Activated CD8-positive, alpha-beta T cell treated with anti-CD3 and anti-CD28 coated beads, Interleukin-2, amount 10 ng/mL, durations not matched to agents 7 days and 5 days (primary cell): Measurements from ENCODE around the gene PIK3CB. TPM values are rescaled to one million over a fixed set of nuclear protein-coding genes. Genes with fewer than 3 reads are reported as not detected.
"Not testable (repeated sequence)": the region's sequence is repeated elsewhere in the genome, so short reads cannot be mapped to it uniquely, and the experiment has no call there.

Source experiments
- ATAC-seq: fragments of 150-1000 bp; cut with Tn5 transposase; one replicate; pipeline ENCODE4 v1.10.0; 2021; ENCODE audit warnings: moderate library complexity
- CTCF ChIA-PET: fragments of 350-600 bp; sonication (Branson Sonifier 250); formaldehyde crosslinking; loops from one replicate; lab custom pipeline; 2021; ENCODE audit warnings: antibody characterized with exemption; lab: Charles Lee
- POLR2A ChIA-PET: fragments of 350-600 bp; sonication (Branson Sonifier 250); formaldehyde crosslinking; loops from one replicate; lab custom pipeline; 2021; ENCODE audit warnings: antibody characterized with exemption; lab: Charles Lee
- DNase-seq: peaks from one replicate; pipeline ENCODE4 v3.0.0-alpha.2; 2020
- H3K27ac Mint-ChIP-seq: one replicate; pipeline ENCODE4 v1.8.0; 2021; ENCODE audit warnings: mild to moderate bottlenecking, mixed read lengths
- H3K27me3 Mint-ChIP-seq: one replicate; pipeline ENCODE4 v1.8.0; 2021; ENCODE audit warnings: low read depth, mixed read lengths
- H3K36me3 Mint-ChIP-seq: one replicate; pipeline ENCODE4 v1.8.0; 2021; ENCODE audit warnings: low read depth, mixed read lengths
- H3K4me1 Mint-ChIP-seq: one replicate; pipeline ENCODE4 v1.8.0; 2021; ENCODE audit warnings: low read depth, mixed read lengths
- H3K4me3 Mint-ChIP-seq: one replicate; pipeline ENCODE4 v1.8.0; 2021; ENCODE audit warnings: mild to moderate bottlenecking, mixed read lengths
- H3K9me3 Mint-ChIP-seq: one replicate; pipeline ENCODE4 v1.8.0; 2022; ENCODE audit warnings: mixed read lengths; ENCODE audit not compliant: insufficient read depth
- total RNA-seq, 2 experiments: library from RNA; stranded (reverse); gene quantifications; one replicate each; pipeline ENCODE4 v1.2.3, GENCODE V29; 2021

Gene PIK3CB
- total RNA-seq, 2 experiments from 2014 or later = 3.6 to 4.1 TPM

DNA sequence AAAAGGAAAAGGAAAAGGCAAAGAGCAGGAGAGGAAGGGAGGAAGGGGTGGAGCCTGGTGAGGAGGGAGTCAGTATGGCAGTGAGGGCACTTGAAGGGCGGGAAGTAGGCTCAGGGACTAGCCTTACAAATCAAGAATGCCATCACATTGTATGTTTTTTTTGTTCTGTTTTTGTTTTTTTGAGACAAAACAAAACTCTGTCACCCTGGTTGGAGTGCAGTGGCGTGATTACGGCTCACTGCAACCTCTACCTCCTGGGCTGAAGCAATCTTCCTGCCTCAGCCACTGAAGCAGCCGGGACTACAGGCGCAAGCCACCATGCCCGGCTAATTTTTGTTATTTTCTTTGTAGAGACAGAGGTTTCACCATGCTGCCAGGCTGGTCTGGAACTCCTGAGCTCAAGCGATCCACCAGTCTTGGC is 10.5 kb upstream of the PIK3CB start:
- no peak for DNase-seq
- POLR2A ChIA-PET = no interaction called here
- Mint-ChIP-seq H3K9me3 (no peaks in the 10 kb centered on the region), H3K27me3 (no peaks in the 10 kb centered on the region), H3K4me1 (no peaks in the 10 kb centered on the region), H3K36me3 (no peaks in the 10 kb centered on the region), H3K4me3 (no peak overlapping the region), H3K27ac (no peak overlapping the region)
- CTCF ChIA-PET = no interaction called here
- no peak for ATAC-seq

DNA sequence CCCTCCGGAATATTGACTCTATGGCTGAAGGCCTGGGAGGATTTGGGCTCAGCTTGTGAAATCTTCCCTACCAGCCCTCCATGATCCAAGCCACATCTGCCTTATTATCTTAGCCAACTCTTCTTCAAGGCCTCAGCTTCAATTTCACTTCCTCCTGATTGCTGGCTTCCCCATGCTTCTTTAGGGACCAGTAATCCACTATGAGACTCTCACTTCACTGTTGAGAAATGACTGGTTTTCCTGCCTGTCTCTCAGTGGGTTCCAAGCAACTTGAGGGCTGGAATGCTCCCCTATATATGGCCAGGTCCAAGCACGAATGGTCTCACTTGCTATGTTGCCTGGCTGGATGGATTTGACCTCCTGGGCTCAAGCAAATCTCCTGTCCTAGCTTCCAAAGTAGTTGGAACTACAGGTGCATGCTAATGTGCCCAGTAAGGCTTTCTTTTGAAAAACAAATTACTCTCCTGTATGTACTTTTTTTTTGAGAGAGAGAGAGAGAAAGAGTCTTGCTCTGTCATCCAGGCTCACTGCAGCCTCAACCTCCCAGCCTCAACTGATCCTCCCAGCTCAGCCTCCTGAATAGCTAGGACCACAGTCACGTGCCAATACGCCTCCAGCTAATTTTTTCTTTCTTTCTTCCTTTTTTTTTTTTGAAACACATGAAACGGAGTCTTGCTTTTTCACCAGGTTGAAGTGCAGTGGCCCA is 7.9 kb upstream of the PIK3CB start:
- H3K36me3 Mint-ChIP-seq = no peaks in the 10 kb centered on the region
- ChIA-PET CTCF (interaction anchor here (0.9 to 1.2 kb wide), 2 partner anchors 15 to 74 kb away, joined by 3 read pairs; no protein-coding TSS in a partner anchor), POLR2A (no interaction called here)
- no peak overlapping the region for H3K4me3 Mint-ChIP-seq
- no peak overlapping the region for H3K27ac Mint-ChIP-seq
- no peaks in the 10 kb centered on the region for H3K4me1 Mint-ChIP-seq
- no peaks in the 10 kb centered on the region for H3K27me3 Mint-ChIP-seq
- DNase-seq = no peak
- no peak for ATAC-seq
- no peaks in the 10 kb centered on the region for H3K9me3 Mint-ChIP-seq

DNA sequence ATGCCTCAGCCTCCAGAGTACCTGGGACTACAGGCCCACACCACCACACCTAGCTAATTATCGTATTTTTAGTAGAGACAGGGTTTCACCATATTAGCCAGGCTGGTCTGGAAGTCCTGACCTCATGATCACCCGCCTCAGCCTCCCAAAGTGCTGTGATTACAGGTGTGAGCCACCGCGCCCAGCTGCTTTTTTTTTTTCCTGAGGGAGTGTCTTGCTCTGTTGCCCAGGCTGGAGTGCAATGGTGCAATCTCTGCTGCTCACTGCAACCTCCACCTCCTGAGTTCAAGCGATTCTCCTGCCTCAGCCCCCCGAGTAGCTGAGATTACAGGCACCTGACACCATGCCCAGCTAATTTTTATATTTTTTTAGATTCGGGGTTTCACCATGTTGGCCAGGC is 3.7 kb upstream of the PIK3CB start:
- not testable (repeated sequence) for H3K27ac Mint-ChIP-seq, DNase-seq, H3K9me3 Mint-ChIP-seq, H3K27me3 Mint-ChIP-seq, H3K36me3 Mint-ChIP-seq, ATAC-seq, H3K4me3 Mint-ChIP-seq
- CTCF ChIA-PET = interaction anchor here (2.0 kb wide), 1 partner anchor 77 kb away, joined by 6 read pairs; no protein-coding TSS in a partner anchor
- H3K4me1 Mint-ChIP-seq = peaks cover 13% of the 10 kb centered on the region
- POLR2A ChIA-PET = interaction anchor here (0.5 kb wide), 1 partner anchor 92 kb away, joined by 3 read pairs; no protein-coding TSS in a partner anchor

DNA sequence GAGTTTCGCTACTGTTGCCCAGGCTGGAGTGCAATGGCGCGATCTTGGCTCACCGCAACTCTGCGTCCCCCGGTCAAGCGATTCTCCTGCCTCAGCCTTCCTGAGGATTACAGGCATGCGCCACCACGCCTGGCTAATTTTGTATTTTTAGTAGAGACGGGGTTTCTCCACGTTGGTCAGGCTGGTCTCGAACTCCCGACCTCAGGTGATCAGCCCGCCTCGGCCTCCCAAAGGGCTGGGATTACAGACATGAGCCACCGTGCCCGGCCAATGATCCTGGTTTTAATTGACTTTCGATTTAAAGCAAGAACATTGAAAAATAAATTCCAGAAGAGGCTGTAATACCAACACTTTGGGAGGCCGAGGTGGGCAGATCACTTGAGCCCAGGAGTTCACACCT is 1.1 kb upstream of the PIK3CB start:
- DNase-seq, H3K27me3 Mint-ChIP-seq, H3K36me3 Mint-ChIP-seq, H3K4me3 Mint-ChIP-seq, H3K27ac Mint-ChIP-seq, ATAC-seq, H3K9me3 Mint-ChIP-seq: not testable (repeated sequence)
- H3K4me1 Mint-ChIP-seq = peaks cover 18% of the 10 kb centered on the region
- ChIA-PET CTCF (interaction anchor here (0.6 to 1.0 kb wide), 2 partner anchors 79 to 227 kb away, joined by 3 to 4 read pairs; partner anchors contain the start of gene FAIM), POLR2A (interaction anchor here (0.7 to 1.0 kb wide), 3 partner anchors 97 to 227 kb away, joined by 3 read pairs; partner anchors contain the start of gene FAIM)

DNA sequence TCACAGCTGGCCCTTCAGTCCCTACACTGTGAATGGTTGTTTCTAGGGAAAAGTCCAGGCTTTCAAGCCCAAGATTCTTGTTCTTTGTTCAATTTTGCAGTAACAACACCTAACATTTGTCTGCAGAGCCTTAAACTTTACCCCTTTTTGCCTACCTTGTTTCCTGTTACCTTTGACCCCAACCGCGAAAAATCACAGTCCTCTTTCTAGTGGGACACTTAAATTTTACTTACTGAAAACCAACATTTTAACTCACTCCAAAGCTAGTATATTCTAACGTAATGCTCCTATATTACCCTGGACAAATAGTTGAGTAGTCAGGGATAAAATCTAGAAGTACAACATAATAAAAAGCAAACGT is 649 bp upstream of the PIK3CB start:
- no peaks in the 10 kb centered on the region for H3K27me3 Mint-ChIP-seq
- H3K4me1 Mint-ChIP-seq = peaks cover 18% of the 10 kb centered on the region
- no peaks in the 10 kb centered on the region for H3K9me3 Mint-ChIP-seq
- CTCF ChIA-PET = interaction anchor here (1.0 kb wide), 1 partner anchor 80 kb away, joined by 3 read pairs; no protein-coding TSS in a partner anchor
- peak overlapping the region; percentile 75 for H3K27ac Mint-ChIP-seq
- ATAC-seq = no peak
- POLR2A ChIA-PET = interaction anchor here (0.7 to 1.0 kb wide), 3 partner anchors 96 to 227 kb away, joined by 3 read pairs; partner anchors contain the start of gene FAIM
- no peaks in the 10 kb centered on the region for H3K36me3 Mint-ChIP-seq
- DNase-seq = no peak
- H3K4me3 Mint-ChIP-seq = peak overlapping the region; percentile 81

DNA sequence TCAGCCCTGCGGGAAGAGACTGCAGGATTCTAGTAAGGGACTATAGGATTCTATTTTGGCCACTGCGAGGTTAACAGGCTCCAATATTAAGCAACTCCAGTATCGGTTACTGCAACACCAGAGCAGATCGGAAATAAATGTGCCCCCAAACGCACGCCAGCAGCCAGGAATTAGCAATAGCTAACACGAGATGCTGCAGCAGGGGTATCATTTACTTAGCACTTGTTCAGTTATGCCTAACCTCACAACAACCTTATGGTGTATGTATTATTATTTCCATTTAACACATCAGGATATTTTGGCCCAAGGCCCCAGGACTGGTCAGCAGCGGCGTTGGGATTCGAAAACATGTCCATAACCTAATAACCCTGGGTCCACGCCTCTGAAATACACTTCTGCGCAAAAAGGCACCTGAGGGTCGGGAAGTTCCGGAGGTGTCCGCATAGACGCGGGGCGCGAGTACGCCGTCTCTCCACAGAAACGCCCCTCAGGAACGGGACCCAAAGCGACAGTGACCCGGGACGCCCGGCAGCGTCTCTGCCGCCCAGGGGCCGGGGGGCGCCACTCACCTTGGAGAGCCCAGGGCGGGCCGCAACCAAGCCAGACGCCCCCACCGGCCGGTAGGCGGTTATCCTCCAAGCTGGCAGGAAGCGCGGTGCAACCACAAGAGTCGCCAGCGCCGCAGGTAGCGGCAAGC is 681 bp downstream of the PIK3CB start:
- ATAC-seq (no peak), DNase-seq (no peak)
- CTCF ChIA-PET = no interaction called here
- Mint-ChIP-seq H3K9me3 (no peaks in the 10 kb centered on the region), H3K36me3 (no peaks in the 10 kb centered on the region), H3K4me3 (peak overlapping the region; percentile 81), H3K4me1 (peaks cover 18% of the 10 kb centered on the region), H3K27ac (peak overlapping the region; percentile 58), H3K27me3 (no peaks in the 10 kb centered on the region)
- POLR2A ChIA-PET = no interaction called here

DNA sequence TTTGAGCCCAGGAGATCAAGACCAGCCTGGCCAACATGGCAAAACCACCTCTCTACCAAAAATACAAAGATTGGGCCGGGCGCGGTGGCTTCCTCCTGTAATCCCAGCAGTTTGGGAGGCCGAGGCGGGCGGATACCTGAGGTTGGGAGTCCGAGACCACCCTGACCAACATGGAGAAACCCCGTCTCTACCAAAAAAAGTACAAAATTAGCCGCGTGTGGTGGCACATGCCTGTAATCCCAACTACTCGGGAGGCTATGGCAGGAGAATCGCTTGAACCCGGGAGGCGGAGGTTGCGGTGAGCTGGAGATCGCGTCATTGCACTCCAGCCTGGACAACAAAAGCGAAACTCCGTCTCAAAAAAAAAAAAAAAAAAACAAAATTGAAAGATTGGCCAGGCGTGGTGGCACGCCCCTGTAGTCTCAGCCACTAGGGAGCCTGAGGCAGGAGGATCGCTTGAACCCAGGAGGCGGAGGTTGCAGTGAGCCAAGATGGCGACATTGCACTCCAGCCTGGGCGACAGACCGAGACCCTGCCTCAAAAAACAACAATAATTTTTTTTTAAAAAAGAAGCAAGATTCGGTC is 2.2 kb downstream of the PIK3CB start:
- peaks cover 18% of the 10 kb centered on the region for H3K4me1 Mint-ChIP-seq
- H3K4me3 Mint-ChIP-seq, H3K36me3 Mint-ChIP-seq, H3K27me3 Mint-ChIP-seq, CTCF ChIA-PET, POLR2A ChIA-PET, ATAC-seq, H3K9me3 Mint-ChIP-seq, DNase-seq, H3K27ac Mint-ChIP-seq: not testable (repeated sequence)

DNA sequence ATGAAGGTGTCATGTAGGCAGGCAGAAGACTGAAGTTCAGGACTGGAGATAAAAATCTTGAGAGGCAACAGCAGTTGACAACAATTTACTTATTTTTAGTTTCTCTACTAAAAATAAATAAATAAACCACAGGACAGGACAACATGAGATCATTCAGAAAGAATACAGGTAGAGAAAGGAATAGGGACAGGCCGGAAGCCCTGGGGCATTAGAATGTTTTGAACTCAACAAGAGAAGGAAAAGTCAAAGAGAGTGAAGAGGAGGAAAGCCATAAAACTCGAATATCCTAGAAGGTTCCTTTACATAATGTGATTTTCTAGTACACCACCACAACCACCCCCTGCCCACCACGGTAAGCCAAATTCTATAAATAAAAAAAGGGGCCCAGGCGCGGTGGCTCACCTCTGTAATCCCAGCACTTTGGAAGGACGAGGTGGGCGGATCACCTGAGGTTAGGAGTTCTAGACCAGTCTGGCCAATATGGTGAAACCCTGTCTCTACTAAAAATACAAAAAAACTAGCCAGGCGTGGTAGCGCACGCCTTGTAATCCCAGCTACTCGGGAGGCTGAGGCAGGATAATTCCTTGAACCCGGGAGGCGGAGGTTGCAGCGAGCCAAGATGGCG is 4.7 kb downstream of the PIK3CB start:
- ChIA-PET POLR2A (no interaction called here), CTCF (no interaction called here)
- H3K27me3 Mint-ChIP-seq = no peaks in the 10 kb centered on the region
- peaks cover 12% of the 10 kb centered on the region for H3K4me1 Mint-ChIP-seq
- ATAC-seq (no peak), DNase-seq (no peak)
- no peaks in the 10 kb centered on the region for H3K9me3 Mint-ChIP-seq
- H3K36me3 Mint-ChIP-seq = no peaks in the 10 kb centered on the region
- H3K27ac Mint-ChIP-seq = no peak overlapping the region
- H3K4me3 Mint-ChIP-seq = no peak overlapping the region

DNA sequence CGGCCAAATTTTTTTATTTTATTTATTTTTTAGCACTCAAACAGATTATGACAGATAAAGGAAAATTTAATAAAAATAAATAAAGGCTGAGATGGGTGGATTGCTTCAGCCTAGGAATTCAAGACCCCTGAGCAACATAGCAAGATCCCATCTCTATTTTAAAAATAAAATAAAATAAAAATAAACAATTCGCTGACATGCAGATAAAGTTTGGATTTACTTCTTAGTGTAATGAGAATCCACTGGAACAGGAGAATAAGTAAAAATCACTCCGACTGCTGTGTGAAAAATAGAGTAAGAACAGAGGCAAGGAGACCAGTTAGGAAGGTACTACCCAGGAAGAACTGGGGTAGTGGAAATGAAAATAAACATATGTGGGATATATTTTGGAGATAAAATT is 5.6 kb downstream of the PIK3CB start:
- H3K4me1 Mint-ChIP-seq = peaks cover 11% of the 10 kb centered on the region
- H3K27ac Mint-ChIP-seq = no peak overlapping the region
- POLR2A ChIA-PET = no interaction called here
- ATAC-seq (no peak), DNase-seq (no peak)
- no peak overlapping the region for H3K4me3 Mint-ChIP-seq
- H3K9me3 Mint-ChIP-seq = no peaks in the 10 kb centered on the region
- CTCF ChIA-PET = no interaction called here
- no peaks in the 10 kb centered on the region for H3K36me3 Mint-ChIP-seq
- H3K27me3 Mint-ChIP-seq = no peaks in the 10 kb centered on the region

DNA sequence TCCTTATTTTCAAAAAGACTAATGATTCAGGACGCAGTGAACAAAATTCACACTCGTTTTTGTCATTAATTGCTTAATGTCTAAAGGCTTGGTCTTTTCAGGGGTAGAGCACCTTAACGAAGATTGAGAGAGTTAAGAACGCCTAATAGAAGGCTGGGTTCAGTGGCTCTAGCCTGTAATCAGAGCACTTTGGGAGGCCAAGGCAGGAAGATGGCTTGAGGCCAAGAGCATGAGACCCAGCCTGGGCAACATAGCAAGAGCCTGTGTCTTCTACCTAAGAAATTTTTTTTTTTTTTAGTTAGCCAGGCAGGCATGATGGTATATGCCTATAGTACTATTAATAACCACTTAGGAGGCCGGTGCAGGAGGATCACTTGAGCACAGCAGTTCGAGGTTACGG is 7.5 kb downstream of the PIK3CB start:
- H3K36me3 Mint-ChIP-seq = no peaks in the 10 kb centered on the region
- POLR2A ChIA-PET = no interaction called here

DNA sequence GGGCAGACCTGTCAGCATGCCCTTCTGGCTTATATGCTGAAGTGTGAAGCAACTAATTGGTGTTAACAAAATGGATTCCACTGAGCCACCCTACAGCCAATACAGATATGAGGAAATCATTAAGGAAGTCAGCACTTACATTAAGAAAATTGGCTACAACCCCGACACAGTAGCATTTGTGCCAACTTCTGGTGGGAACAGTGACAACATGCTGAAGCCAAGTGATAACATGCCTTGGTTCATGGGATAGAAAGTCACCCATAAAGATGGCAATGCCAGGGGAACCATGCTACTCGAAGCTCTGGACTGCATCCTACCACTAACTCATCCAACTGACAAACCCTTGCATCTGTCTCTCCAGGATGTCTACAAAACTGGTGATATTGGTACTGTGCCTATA is 9.4 kb downstream of the PIK3CB start:
- Mint-ChIP-seq H3K9me3 (no peaks in the 10 kb centered on the region), H3K4me3 (no peak overlapping the region), H3K36me3 (no peaks in the 10 kb centered on the region), H3K27ac (no peak overlapping the region), H3K4me1 (no peaks in the 10 kb centered on the region), H3K27me3 (no peaks in the 10 kb centered on the region)
- ChIA-PET CTCF (interaction anchor here (1.6 kb wide), 1 partner anchor 90 kb away, joined by 5 read pairs; no protein-coding TSS in a partner anchor), POLR2A (interaction anchor here (0.9 kb wide), 1 partner anchor 28 kb away, joined by 4 read pairs; no protein-coding TSS in a partner anchor)
- ATAC-seq = no peak
- DNase-seq = no peak

More for the DNA sequence above, 7.5 kb downstream of the PIK3CB start:
- no peaks in the 10 kb centered on the region for H3K9me3 Mint-ChIP-seq
- no peaks in the 10 kb centered on the region for H3K4me1 Mint-ChIP-seq
- ATAC-seq (no peak), DNase-seq (no peak)
- no peak overlapping the region for H3K27ac Mint-ChIP-seq
- no peak overlapping the region for H3K4me3 Mint-ChIP-seq
- H3K27me3 Mint-ChIP-seq = no peaks in the 10 kb centered on the region
- CTCF ChIA-PET = no interaction called here
